ENCODE results near the gene HOXD4.

DNA sequence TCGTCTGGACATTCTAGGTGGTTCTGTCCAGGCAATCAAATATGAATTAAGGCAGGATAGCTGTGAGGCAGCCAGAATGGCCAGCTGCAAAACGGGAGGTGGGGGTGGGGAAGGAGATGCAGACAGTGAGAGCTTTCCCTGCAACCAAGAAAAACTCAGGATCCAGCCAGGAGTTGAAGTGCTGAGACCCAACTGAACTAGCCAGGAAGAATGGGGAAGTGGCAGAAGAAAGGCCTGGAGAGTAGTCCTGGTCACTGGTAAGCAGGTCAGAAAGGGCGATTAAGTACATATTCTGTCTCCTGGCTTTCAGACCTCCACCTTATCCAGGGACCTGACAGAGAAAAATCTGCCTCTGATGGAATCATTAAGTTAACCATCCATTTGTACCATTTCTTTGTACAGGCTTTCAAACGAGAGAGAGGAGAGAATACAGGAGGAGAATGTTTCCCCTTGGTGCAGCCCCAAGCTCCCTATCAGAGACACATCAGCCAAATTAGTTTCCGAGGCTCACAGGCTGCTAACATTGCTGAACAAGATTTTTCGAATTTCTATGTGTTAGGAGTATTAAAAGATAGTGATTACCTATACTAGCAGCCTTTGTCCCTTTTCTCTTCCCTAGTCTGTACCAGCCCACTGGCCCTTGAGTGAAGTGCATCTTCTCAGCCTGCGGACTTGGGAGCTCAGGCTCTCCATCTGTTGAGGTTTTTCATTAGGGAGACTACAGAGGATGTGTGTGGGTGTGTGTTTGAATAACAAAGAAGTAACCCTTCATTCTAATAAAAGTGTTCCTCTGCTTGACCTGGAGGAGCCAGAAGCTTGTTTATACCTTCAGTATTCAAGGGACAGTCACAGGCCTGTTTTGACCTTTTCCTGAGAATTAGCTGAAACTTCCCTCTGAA, 24.6 kb downstream of the HOXD4 start:
- TF ChIP-seq POLR2A (IDR thresholded peaks at IDR 0.05), result no peak
- TF ChIP-seq, protein P1, sequence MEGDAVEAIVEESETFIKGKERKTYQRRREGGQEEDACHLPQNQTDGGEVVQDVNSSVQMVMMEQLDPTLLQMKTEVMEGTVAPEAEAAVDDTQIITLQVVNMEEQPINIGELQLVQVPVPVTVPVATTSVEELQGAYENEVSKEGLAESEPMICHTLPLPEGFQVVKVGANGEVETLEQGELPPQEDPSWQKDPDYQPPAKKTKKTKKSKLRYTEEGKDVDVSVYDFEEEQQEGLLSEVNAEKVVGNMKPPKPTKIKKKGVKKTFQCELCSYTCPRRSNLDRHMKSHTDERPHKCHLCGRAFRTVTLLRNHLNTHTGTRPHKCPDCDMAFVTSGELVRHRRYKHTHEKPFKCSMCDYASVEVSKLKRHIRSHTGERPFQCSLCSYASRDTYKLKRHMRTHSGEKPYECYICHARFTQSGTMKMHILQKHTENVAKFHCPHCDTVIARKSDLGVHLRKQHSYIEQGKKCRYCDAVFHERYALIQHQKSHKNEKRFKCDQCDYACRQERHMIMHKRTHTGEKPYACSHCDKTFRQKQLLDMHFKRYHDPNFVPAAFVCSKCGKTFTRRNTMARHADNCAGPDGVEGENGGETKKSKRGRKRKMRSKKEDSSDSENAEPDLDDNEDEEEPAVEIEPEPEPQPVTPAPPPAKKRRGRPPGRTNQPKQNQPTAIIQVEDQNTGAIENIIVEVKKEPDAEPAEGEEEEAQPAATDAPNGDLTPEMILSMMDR (IDR thresholded peaks at IDR 0.05), result no peak
